Fibroblast of upper back skin (primary cell): ENCODE measurements around the gene ADAMTS14.

ENCODE experiments used
- DNase-seq: peaks from one replicate; pipeline ENCODE4 v3.0.0-alpha.2; 2013

Gene ADAMTS14

GRCh38 chr10:70698211-70698610, 25.9 kb downstream of the ADAMTS14 start:
- DNase-seq: no peak

GRCh38 chr10:70699063-70699658, 26.9 kb downstream of the ADAMTS14 start:
- DNase-seq: no peak

- peak; percentile 77 for DNase-seq
These were observed 27.4 kb downstream of the ADAMTS14 start for GRCh38 chr10:70699659-70700174.

- DNase-seq: no peak
These were observed 30.0 kb downstream of the ADAMTS14 start for GRCh38 chr10:70702190-70702763.

- no peak for DNase-seq
These were observed 31.9 kb downstream of the ADAMTS14 start for GRCh38 chr10:70704211-70704610.

- DNase-seq: no peak
These were observed 33.0 kb downstream of the ADAMTS14 start for GRCh38 chr10:70705121-70705861.

GRCh38 chr10:70711177-70711576, 38.9 kb downstream of the ADAMTS14 start:
- DNase-seq: no peak

- no peak for DNase-seq
These were observed 39.6 kb downstream of the ADAMTS14 start for GRCh38 chr10:70711911-70712310.

- no peak for DNase-seq
These were observed 41.9 kb downstream of the ADAMTS14 start for GRCh38 chr10:70714245-70714644.

GRCh38 chr10:70714951-70715350, 42.6 kb downstream of the ADAMTS14 start:
- DNase-seq: no peak

- no peak for DNase-seq
These were observed 43.8 kb downstream of the ADAMTS14 start for GRCh38 chr10:70715853-70716795.

GRCh38 chr10:70722820-70723424, 50.6 kb downstream of the ADAMTS14 start:
- peak; percentile 71 for DNase-seq

- DNase-seq: no peak
These were observed 51.5 kb downstream of the ADAMTS14 start for GRCh38 chr10:70723771-70724170.

GRCh38 chr10:70726909-70727495, 54.7 kb downstream of the ADAMTS14 start:
- DNase-seq: no peak

GRCh38 chr10:70728328-70728727, 56.0 kb downstream of the ADAMTS14 start:
- DNase-seq: no peak

GRCh38 chr10:70729763-70730357, 57.6 kb downstream of the ADAMTS14 start:
- no peak for DNase-seq

- DNase-seq: no peak
These were observed 58.6 kb downstream of the ADAMTS14 start for GRCh38 chr10:70730955-70731354.

GRCh38 chr10:70732569-70732968, 60.3 kb downstream of the ADAMTS14 start:
- no peak for DNase-seq

GRCh38 chr10:70733051-70733450, 60.7 kb downstream of the ADAMTS14 start:
- DNase-seq: peak; percentile 40

GRCh38 chr10:70735161-70735560, 62.9 kb downstream of the ADAMTS14 start:
- DNase-seq: no peak

- no peak for DNase-seq
These were observed 64.2 kb downstream of the ADAMTS14 start for GRCh38 chr10:70736525-70736924.

- DNase-seq: no peak
These were observed 64.9 kb downstream of the ADAMTS14 start for GRCh38 chr10:70737250-70737649.
